ENCODE measurements around the gene PLEKHO2.

- no peak for TF ChIP-seq JUND (IDR thresholded peaks at IDR 0.05)
- no peak for TF ChIP-seq CTCF (IDR thresholded peaks at IDR 0.05)
- no peak for TF ChIP-seq SMC3 (IDR thresholded peaks at IDR 0.05; ENCODE audit: low read depth, low read length)
- TF ChIP-seq POLR2AphosphoS5 (IDR thresholded peaks at IDR 0.05; ENCODE audit: low read depth, low read length): no peak
- TF ChIP-seq YY1 (IDR thresholded peaks at IDR 0.05; ENCODE audit: low read depth): no peak
- TF ChIP-seq IRF3 (IDR thresholded peaks at IDR 0.05; ENCODE audit: low read depth, low read length): no peak
- TF ChIP-seq EZH2phosphoT487 (IDR thresholded peaks at IDR 0.05; ENCODE audit: borderline replicate concordance, low read depth): no peak
- TF ChIP-seq RCOR1 (IDR thresholded peaks at IDR 0.05; ENCODE audit: low read length): no peak
- no peak for TF ChIP-seq PBX3 (IDR thresholded peaks at IDR 0.05)
- no peak for TF ChIP-seq NRF1 (IDR thresholded peaks at IDR 0.05; ENCODE audit: low read depth, low read length)
- TF ChIP-seq EP300 (IDR thresholded peaks at IDR 0.05; ENCODE audit: borderline replicate concordance in 1 of 2, low read depth in 1 of 2, low read length in 1 of 2): no peak
- TF ChIP-seq RAD21 (IDR thresholded peaks at IDR 0.05; ENCODE audit: low read length): no peak
These were observed 3.5 kb downstream of the PLEKHO2 start for GRCh38 chr15:64845183-64845611.
